HG03520 (cell line): Measurements from ENCODE around the gene SARS2.
"Not testable (repeated sequence)": the region's sequence is repeated elsewhere in the genome, so short reads cannot be mapped to it uniquely, and the experiment has no call there.

ENCODE experiments used
- ATAC-seq: cut with Tn5 transposase; IDR thresholded peaks from one replicate; pipeline ENCODE4 v1.9.1; 2021; ENCODE audit warnings: mild to moderate bottlenecking, moderate library complexity; ENCODE audit not compliant: unreplicated experiment

Gene SARS2

GRCh38 chr19:38893341-38893771 lies 37.2 kb downstream of the SARS2 start:
- ATAC-seq = no peak

- no peak for ATAC-seq
Measured at GRCh38 chr19:38892841-38893240, 37.7 kb downstream of the SARS2 start.

GRCh38 chr19:38891771-38892170 lies 38.8 kb downstream of the SARS2 start:
- ATAC-seq = no peak

- no peak for ATAC-seq
Measured at GRCh38 chr19:38890686-38891085, 39.9 kb downstream of the SARS2 start.

- ATAC-seq = no peak
Measured at GRCh38 chr19:38889803-38890202, 40.8 kb downstream of the SARS2 start.

GRCh38 chr19:38888876-38889275 lies 41.7 kb downstream of the SARS2 start:
- ATAC-seq = no peak

GRCh38 chr19:38884691-38885090 lies 45.9 kb downstream of the SARS2 start:
- not testable (repeated sequence) for ATAC-seq

- ATAC-seq = no peak
Measured at GRCh38 chr19:38883286-38883685, 47.3 kb downstream of the SARS2 start.

DNA sequence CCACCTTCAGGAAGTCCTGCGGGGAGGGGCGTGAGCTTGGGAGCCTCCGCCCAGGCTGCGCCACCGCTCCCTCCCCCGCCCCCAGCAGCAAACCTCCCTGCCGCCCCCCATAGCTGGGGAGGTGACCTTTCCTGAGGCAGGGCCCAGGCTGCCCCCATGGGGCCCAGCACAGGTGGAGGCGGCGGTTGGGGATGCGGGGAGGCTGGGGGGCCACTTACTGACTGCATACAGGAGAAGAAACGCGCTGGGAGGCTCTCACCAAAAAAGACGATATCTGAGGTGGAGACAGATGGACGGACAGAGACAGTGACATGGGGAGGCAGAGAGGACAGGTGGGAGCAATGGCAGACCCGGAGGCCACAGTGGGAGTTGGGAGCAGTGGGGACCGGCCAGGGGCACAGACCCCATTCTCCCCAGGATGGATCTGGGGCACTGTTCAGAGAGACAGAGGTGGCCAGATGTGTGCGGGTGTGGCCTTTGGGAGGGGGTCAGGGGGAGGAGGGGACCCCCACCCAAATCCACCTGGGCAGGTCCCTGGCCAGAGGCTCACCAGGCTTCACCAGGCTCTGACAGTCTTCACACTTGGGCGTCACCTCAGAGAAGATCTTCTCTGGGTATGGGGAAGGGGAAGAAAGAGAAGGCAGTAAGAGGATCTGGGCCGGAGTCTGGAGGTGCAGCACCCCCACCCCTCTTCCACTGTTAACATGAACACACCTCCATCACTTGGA lies 49.5 kb downstream of the SARS2 start:
- no peak for ATAC-seq

GRCh38 chr19:38880076-38880881 lies 50.3 kb downstream of the SARS2 start:
- no peak for ATAC-seq

DNA sequence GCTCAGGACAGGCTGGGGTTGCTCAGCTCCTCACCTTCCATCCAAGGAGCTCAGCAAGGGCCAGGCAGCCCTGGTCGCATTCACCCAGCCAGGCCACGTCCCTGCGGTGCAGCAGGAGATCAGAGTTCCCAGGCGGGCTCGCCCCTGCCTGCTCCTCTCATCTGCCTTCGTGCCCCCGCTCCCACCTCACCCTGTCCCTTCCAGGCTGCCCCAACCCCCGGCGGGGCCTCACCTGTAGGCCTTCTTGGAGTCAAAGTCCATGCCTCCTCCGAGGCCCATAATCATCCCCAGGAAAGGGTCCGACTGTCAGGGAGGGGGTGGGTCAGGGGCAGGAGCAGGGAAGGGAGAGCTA lies 51.2 kb downstream of the SARS2 start:
- ATAC-seq = no peak

DNA sequence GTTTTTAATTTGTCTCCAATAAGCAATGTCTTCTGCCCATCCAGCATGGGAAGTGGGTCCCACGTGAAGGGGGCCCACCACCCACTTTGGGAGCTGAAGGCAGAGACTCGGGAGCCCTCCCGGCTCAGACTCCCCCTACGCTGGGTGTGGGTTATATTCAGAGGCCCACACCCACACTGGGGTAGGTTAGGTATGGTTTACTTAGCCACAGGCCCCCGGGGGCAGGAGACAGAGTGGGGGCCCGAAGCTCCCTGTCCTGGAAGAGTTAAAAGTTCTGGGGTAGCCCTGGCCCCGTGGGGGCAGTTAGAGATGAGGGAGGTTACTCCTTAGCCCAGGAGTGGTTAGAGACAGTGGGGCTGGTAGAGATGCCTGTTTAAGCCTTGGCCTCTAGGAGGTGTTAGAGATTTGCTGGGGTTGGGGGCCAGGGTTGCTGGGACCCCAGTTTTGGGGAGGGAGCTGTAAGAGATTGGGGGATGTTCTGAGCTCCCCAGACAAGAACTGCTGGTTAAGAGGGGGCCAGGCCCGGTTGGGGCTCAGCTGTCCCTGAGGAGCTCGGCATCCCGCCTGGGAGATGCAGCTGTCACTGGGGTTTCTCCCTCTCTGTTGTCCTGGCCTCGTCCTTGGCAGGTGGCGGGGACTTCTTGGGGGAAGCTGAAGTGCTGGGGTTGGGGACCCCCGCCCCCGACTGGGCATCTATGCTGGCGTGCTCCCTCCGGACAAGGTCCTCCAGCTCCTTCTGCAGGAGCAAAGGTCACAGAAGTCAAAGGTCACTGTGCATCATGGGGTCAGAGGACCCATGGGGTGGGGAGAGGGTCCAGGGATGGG lies 51.8 kb downstream of the SARS2 start:
- no peak for ATAC-seq

DNA sequence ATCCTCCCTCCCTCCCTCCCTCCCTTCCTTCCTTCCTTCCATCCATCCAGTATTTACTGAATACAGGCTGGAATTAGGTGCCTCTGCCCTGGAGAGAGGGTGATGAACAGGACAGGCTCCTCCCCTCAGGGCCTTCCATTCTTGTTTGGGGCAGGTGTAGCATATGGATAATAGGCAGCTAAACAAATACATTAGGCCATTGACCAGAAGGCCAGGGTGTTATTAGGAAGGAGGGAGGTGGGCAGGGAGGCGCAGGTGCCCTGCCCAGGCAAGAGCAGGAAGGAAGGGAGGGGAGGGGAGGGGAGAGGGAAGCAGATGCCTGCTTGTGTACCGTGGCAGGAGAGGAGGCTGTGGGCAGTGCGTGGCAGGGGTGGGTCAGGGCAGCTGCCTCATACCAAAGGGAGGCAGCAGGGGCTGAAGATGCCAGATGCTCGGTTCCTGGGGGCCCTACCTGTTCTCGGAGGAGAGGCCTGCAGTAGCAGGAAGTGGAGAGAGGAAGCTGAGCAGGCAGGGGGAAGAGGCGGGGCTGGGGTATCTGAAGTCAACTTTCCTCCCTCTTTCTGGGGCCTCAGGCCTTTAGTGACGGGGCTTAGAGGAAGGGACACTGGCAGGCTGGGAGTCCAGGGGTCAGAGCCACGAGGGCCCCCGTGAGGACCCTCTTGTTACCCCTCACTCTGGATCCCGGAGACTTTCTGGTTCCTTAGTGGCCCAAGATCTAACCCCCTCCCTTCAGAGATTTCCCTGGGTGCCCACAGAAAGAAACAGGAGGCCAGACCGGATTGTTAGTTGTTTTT lies 52.6 kb downstream of the SARS2 start, which contains the start of gene RINL:
Gene RINL, minus strand, starts transcription at position 495 of the 794 bp plus-strand sequence. CDS start 1,533 bp downstream, outside the sequence.
- ATAC-seq = peak; percentile 48

GRCh38 chr19:38875656-38876395 lies 54.7 kb downstream of the SARS2 start:
- no peak for ATAC-seq

- not testable (repeated sequence) for ATAC-seq
Measured at GRCh38 chr19:38873400-38873799, 57.2 kb downstream of the SARS2 start.

- ATAC-seq = no peak
Measured at GRCh38 chr19:38870612-38871011, 60.0 kb downstream of the SARS2 start.

GRCh38 chr19:38869836-38870607 lies 60.5 kb downstream of the SARS2 start:
- peak; percentile 71 for ATAC-seq

- no peak for ATAC-seq
Measured at GRCh38 chr19:38869160-38869835, 61.3 kb downstream of the SARS2 start.
